ENCODE data around the gene SLC2A2.
A peak's percentile ranks its signal among the peaks of the same experiment; 100 is the strongest.

Gene SLC2A2

DNA sequence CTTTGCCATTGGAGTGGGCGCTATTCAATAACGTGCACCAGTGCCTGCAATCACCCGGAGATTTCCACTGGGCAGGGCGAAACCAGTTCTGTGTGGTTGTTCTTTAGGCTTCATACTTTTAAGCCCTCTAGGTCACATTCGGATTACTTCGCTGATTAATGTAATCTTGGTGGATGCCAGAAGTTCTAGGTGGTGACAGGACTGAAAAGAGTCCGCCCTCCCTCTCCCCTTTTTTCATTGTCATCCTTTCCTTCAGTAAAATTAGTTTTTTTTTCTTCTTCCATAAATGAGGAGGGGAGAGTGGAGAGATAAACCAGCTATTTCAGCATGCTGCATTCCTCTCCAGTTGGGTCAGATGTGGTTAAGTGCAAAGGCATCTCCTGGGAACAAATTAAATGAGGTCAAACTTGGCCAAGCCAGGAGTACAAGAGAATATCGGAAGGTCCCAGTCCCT, 2.3 kb upstream of the SLC2A2 start:
- peak; percentile 92 for DNase-seq (ENCODE audit: low read depth)

GRCh38 chr3:171028025-171028778, 1.7 kb upstream of the SLC2A2 start:
- DNase-seq (ENCODE audit: low read depth), result peak; percentile 73

DNA sequence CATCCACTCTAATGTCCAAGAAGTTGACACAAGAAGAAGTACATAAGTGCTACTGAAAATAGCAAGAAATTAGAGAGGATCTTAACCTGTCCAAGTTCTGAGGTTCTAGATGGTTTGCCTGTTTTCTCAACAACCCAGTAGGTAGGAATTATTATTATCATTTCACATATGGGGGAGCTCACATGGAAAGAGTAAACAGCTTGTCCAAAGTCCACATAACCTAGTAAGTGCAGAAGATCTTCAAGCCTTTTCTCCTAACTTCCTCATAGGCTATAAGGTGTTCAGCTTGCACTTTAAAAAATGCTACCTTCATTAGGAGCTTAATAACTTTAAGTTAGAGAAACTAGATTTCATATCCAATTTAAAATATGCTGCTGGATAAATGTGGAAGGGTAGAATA, 3.0 kb downstream of the SLC2A2 start:
- no peak for DNase-seq (ENCODE audit: low read depth)

DNA sequence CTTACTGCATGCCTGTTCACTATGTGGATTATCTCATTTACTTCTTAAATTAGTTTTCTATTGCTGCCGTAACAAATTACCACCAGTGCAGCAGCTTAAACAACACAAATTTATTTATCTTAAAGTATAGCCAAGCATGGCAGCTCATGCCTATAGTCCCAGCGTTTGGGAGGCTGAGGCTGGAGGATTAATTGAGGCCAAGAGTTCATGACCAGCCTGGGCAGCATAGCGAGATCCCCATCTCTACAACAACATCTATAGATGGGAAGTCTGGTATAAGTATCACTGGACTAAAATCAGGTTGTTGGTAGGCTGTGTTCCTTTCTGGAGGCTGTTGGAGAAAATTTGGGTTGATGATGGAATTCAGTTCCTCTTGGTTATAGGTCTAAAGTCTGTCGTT, 5.1 kb downstream of the SLC2A2 start:
- DNase-seq (ENCODE audit: low read depth), result no peak

GRCh38 chr3:171018156-171018935, 8.2 kb downstream of the SLC2A2 start:
- DNase-seq (ENCODE audit: low read depth), result no peak

DNA sequence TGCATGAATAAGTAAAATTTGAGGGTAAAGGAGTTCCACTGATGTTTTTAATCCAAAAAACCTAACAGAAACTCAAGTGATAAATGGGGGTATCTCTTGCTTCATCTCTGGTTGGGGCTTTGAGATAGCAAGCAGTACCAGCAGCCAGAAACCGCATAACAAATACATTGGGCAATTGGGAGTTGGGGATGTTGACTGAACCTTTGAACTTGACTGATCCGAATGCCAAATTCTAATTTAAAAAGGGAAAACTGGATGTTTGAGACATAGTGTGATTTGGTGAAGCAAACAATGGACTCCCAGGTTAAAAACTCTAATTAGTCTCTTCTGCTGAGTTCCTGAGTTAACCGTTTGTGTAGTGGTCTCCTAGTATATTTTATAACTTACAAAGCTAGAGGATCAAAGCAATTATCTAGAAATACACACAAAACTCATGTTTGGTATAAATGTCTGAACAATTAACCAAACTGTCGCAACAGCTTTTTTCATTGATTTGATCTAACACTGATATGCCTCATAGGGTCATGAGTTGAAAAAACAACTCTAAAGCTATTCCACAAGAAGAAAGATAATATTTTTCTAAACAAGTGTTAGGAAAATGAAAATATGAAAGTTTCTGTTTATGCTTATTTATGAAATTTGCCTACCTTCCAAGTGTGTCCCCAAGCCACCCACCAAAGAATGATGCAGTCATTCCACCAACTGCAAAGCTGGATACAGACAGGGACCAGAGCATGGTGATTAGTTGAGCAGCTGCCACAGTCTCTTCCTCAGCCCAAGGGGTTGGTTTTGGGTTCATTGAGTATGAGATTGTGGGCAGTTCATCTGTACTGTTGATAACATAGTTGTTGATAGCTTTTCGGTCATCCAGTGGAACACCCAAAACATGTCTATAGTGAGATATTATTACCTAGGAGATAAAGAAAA, 12.4 kb downstream of the SLC2A2 start:
- DNase-seq (ENCODE audit: low read depth), result no peak

- DNase-seq (ENCODE audit: low read depth), result no peak
These were observed 14.6 kb downstream of the SLC2A2 start for GRCh38 chr3:171011873-171012336.

GRCh38 chr3:171011109-171011872, 15.2 kb downstream of the SLC2A2 start:
- DNase-seq (ENCODE audit: low read depth), result no peak

DNA sequence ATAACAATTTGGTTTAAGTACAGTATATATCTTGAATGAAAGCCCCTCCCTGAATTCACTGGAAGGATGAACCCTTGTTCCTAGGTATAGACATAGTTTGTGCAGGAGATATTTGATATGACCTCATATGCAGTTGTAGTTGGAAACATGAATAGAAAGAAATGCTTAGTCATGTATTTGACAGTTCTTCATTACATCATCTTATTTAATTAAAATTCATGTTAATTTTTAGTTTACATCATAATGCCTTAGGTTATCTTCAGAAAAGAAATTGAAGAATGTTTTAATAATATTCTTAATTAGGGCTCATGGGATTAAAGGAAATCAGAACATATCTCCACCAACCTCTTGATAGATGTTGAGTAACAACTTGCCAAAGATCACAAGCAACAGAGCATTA, 19.2 kb downstream of the SLC2A2 start:
- no peak for DNase-seq (ENCODE audit: low read depth)

- peak; percentile 64 for DNase-seq (ENCODE audit: low read depth)
These were observed 20.9 kb downstream of the SLC2A2 start for GRCh38 chr3:171005648-171006047.

DNA sequence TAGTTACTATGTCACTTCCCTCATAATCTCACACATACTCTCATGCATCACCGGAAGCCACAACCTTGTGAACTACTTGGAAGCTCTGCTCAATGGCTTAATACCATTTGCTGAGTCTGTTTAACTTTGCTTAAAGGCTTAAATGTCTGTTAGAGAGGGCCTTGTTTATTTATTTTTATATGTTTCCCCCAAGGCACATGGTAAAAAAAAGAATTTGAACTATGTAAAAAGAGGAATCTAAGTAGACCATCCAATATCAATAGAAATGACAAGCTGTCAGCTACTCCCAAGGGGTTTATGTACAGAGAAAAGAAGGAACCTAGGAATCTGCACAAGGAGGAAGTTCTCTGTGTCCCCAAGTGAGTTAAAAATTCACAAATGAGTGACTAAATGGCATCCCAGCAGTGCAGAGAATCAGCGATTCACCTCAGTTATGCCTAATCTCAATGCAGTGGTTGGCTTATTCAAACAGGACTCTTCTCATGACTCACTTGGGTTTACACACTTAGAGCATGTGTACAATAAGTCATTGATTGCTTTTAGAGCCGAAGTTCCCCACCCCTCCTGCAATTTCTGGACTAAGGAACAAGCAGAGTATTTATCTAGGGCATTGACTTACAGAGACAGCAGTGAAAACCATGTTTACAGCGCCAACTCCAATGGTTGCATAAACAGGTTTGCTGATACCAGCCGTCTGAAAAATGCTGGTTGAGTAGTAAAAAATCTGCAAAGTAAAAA, 24.4 kb downstream of the SLC2A2 start:
- DNase-seq (ENCODE audit: low read depth), result no peak

GRCh38 chr3:171001250-171001893, 25.1 kb downstream of the SLC2A2 start:
- no peak for DNase-seq (ENCODE audit: low read depth)

GRCh38 chr3:171000281-171000680, 26.2 kb downstream of the SLC2A2 start:
- DNase-seq (ENCODE audit: low read depth), result no peak

DNA sequence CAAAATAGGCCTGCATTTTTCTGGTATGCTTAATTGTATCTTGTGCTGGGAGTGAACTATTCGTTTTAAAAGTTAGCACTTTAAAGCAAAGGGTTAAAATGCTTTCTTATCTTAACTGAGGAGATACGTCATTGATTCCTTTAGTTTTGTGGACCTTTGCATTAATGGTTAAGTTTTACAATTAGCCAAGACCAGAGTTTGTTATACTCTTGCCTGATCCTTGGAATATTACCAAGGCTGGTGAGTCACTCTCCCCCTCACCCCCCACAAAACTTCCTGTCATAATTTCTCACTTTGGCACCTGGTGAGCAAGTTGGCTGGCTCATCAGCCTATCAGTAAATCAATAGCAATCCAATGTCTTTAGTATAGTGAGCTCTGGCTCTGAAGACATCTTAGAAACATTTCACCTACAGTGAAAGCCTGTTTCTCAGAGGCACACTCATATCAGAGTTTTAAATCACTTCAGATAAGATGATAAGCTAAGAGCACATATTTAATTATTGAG, 26.7 kb downstream of the SLC2A2 start:
- DNase-seq (ENCODE audit: low read depth), result peak; percentile 86

DNA sequence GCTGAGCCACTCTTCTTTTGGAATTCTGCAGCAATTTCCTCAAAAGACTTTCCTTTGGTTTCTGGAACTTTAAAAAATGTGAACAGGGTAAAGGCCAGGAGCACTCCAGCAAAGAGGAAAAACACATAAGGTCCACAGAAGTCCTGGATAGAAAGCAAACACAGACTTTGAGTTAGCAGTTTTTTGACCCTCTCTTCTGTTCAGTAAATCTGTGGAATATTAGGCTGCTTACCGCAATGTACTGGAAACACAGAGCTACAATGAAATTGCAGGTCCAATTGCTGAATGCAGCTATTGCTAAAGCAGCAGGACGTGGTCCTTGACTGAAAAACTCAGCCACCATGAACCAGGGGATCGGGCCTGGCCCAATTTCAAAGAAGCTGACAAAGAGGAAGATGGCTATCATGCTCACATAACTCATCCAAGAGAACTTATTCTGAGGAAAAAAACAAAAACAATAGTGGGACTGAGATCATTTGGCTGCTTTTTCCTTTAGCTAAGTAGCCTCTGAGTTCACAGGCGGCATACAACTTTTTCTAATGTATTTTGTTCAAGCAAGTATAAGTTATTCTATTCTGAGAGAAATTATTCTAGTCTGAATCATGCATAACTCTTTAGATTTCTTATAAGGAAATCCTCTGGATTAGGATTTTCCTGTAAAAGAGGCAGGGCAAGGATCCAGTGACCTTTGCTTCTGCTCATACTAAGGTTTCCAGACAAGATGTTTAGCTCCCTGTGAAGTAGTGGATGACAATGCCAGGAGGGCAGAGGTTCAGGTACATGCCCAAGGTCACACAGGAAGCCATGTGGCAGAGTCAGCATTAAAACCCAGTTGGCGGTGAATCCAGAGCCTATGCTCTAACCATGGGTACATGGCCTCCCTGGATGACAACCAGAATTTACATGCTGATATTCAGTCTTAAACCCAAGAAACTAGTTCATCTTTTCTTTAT, 28.3 kb downstream of the SLC2A2 start:
- no peak for DNase-seq (ENCODE audit: low read depth)

- DNase-seq (ENCODE audit: low read depth), result no peak
These were observed 33.7 kb downstream of the SLC2A2 start for GRCh38 chr3:170992854-170993253.

DNA sequence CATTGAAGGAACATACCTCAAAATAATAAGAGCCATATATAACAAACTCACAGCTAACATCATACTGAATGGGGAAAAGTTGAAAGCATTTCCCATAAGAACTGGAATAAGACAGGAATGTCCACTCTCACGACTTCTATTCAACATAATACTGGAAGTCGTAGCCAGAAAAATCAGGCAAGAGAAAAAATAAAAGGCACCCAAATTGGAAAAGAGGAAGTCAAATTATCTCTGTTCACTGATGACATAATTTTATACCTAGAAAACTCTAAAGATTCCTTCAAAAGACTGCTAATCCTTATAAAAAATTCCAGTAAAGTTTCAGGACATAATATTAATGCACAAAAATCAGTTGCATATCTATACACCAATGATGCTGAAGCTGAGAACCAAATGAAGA, 34.9 kb downstream of the SLC2A2 start:
- no peak for DNase-seq (ENCODE audit: low read depth)

DNA sequence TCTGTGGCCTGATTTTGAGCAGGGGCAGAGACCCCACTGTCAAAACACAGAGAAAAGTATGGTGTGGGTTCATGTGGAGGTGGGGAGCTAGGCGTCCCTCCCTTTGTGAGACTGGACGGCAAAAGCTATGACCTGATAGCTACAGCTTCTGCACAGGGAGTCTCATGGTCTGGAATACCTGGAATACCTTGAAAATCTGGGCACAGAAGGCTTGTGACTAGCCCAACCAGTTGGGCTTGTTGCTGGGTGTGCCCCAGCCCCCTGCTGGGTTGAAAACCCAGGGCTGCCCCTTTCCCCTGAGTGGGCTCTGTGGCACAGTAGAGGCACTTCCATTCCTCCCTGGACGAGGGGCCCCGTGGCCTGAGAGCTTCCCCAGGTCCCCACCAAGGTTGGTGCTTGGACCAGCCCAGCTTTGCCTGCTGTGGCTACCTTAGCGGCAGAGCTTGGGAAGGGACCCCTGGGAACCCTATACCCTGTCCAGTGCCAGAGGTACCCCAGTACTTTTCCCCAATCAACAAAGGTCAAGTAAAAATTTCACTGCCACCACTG, 37.3 kb downstream of the SLC2A2 start:
- DNase-seq (ENCODE audit: low read depth), result no peak

GRCh38 chr3:170988378-170988777, 38.1 kb downstream of the SLC2A2 start:
- no peak for DNase-seq (ENCODE audit: low read depth)
